HepG2 (cell line): ENCODE measurements around the gene MAS1L. TPM values are rescaled to one million over a fixed set of nuclear protein-coding genes. Genes with fewer than 3 reads are reported as not detected.

ENCODE experiments used
- ATAC-seq: fragments of 200-7000 bp; cut with Tn5 transposase; 3 replicates; pipeline ENCODE4 v1.9.1; 2020; ENCODE audit warnings: mild to moderate bottlenecking, moderate library complexity
- BruUV-seq: library from RNA; stranded (reverse); fragments of 400-500 nt; replicated peaks from 2 replicates; lab custom pipeline; 2021; lab: Mats Ljungman, UMichigan
- CTCF ChIA-PET: fragments of 300-600 bp; formaldehyde crosslinking; extraction: SDS; loops from one replicate; lab custom pipeline; 2021; ENCODE audit warnings: low total read pairs, inconsistent platforms, low intra/inter-chr PET ratio; lab: Yijun Ruan, JAX
- POLR2A ChIA-PET: fragments of 350-600 bp; sonication (Branson Sonifier 250); formaldehyde crosslinking; loops from one replicate; lab custom pipeline; 2020; ENCODE audit warnings: antibody characterized with exemption, inconsistent platforms; lab: Yijun Ruan, JAX
- DNase-seq: peaks from one replicate; pipeline ENCODE4 v3.0.0-alpha.2; 2015; ENCODE audit warnings: low spot score
- FAIRE-seq: peaks from 3 replicates; lab custom pipeline; 2011; peaks lifted over from hg19 to GRCh38; lab: Jason Lieb, UNC
- H2AFZ ChIP-seq: one replicate; pipeline ENCODE4 v1.6.1; 2011; ENCODE audit warnings: low read length, inconsistent platforms
- H3K27ac ChIP-seq: fragments of 300-600 bp; 3 replicates; pipeline ENCODE4 v1.8.0; 2011; ENCODE audit warnings: mixed run types, mild to moderate bottlenecking, mixed read lengths, low read length, inconsistent platforms; ENCODE audit not compliant: insufficient read depth; ENCODE audit errors: extremely low read length
- H3K27me3 ChIP-seq, 2 experiments: fragments of 200-600 bp in 1 of 2; 2 replicates in 1 of 2; 3 replicates in 1 of 2; pipeline versions ENCODE4 v1.6.0 to v1.8.0; 2011; ENCODE audit warnings: low read length in 2 of 2, mild to moderate bottlenecking in 2 of 2, moderate library complexity in 2 of 2, inconsistent platforms in 1 of 2; ENCODE audit not compliant: insufficient read depth in 2 of 2, control insufficient read depth in 1 of 2
- H3K36me3 ChIP-seq, 2 experiments: fragments of 200-600 bp in 1 of 2; replicated peaks in 1 of 2; 2 replicates in 1 of 2; 3 replicates in 1 of 2; pipeline versions ENCODE4 v1.5.1 to v1.8.0; 2011; ENCODE audit warnings: low read length in 2 of 2, inconsistent platforms in 1 of 2; ENCODE audit not compliant: insufficient read depth in 2 of 2, control insufficient read depth in 1 of 2
- H3K4me1 ChIP-seq: 2 replicates; pipeline ENCODE4 v1.5.1; 2012; ENCODE audit warnings: low read length, inconsistent platforms; ENCODE audit not compliant: insufficient read depth
- H3K4me2 ChIP-seq: 2 replicates; pipeline ENCODE4 v1.6.0; 2011; ENCODE audit warnings: low read depth, low read length, inconsistent platforms
- H3K4me3 ChIP-seq, 3 experiments: fragments of 200-600 bp in 1 of 3; sonication (generic), shearing (Covaris generic) in 1 of 3; replicated peaks in 1 of 3; 2 replicates each; pipeline ENCODE4 v1.5.1; 2011 to 2016; ENCODE audit warnings: low read length in 3 of 3, inconsistent platforms in 2 of 3, low read depth in 2 of 3, mild to moderate bottlenecking in 2 of 3, control low read depth in 1 of 3, mixed read lengths in 1 of 3; ENCODE audit not compliant: insufficient read depth in 1 of 3
- H3K79me2 ChIP-seq: one replicate; pipeline ENCODE4 v1.6.1; 2011; ENCODE audit warnings: low read length, inconsistent platforms; ENCODE audit not compliant: insufficient read depth
- H3K9ac ChIP-seq: 2 replicates; pipeline ENCODE4 v1.6.0; 2011; ENCODE audit warnings: mild to moderate bottlenecking, low read depth, low read length, inconsistent platforms; ENCODE audit not compliant: insufficient read depth
- H3K9me3 ChIP-seq: 2 replicates; pipeline ENCODE4 v1.5.1; 2012; ENCODE audit warnings: mild to moderate bottlenecking, low read length
- H4K20me1 ChIP-seq: 2 replicates; pipeline ENCODE4 v1.6.0; 2011; ENCODE audit warnings: inconsistent platforms, mild to moderate bottlenecking, low read length, moderate library complexity; ENCODE audit not compliant: insufficient read depth
- AGO1 ChIP-seq: fragments of 200-400 bp; formaldehyde crosslinking; IDR thresholded peaks from 2 replicates; pipeline ENCODE4 v1.6.1; 2017; ENCODE audit warnings: mild to moderate bottlenecking, low read depth, low read length, moderate library complexity; ENCODE audit not compliant: poor library complexity, severe bottlenecking
- EEA1 ChIP-seq: sonication (generic); formaldehyde crosslinking; IDR thresholded peaks from 2 replicates; pipeline ENCODE4 v1.5.1; 2020; ENCODE audit warnings: mild to moderate bottlenecking, missing genetic modification reagents, borderline replicate concordance
- EHMT2 ChIP-seq: fragments of 200-600 bp; sonication (generic); IDR thresholded peaks from 2 replicates; pipeline ENCODE4 v1.7.0; 2017; ENCODE audit warnings: antibody characterized with exemption, low read depth, low read length, borderline replicate concordance
- KLF15 ChIP-seq: sonication (generic); formaldehyde crosslinking; IDR thresholded peaks from 2 replicates; pipeline ENCODE4 v1.8.1; 2023; ENCODE audit warnings: borderline replicate concordance, mild to moderate bottlenecking, inconsistent platforms, missing genetic modification reagents, mixed read lengths
- MED13 ChIP-seq: sonication (generic); formaldehyde crosslinking; IDR thresholded peaks from 2 replicates; pipeline ENCODE4 v1.5.0; 2020; ENCODE audit warnings: missing genetic modification reagents
- NFYB ChIP-seq: sonication (generic); formaldehyde crosslinking; IDR thresholded peaks from 2 replicates; pipeline ENCODE4 v1.4.0; 2020; ENCODE audit warnings: missing genetic modification reagents
- SALL1 ChIP-seq: sonication (generic); formaldehyde crosslinking; IDR thresholded peaks from 2 replicates; pipeline ENCODE4 v1.8.0; 2022; ENCODE audit warnings: mild to moderate bottlenecking, missing genetic modification reagents
- SCMH1 ChIP-seq: sonication (generic); formaldehyde crosslinking; IDR thresholded peaks from 2 replicates; pipeline ENCODE4 v1.9.0; 2021; ENCODE audit warnings: missing genetic modification reagents, mild to moderate bottlenecking, borderline replicate concordance
- ZBTB7A ChIP-seq: sonication (generic); formaldehyde crosslinking; IDR thresholded peaks from 2 replicates; pipeline ENCODE4 v1.8.0; 2022; ENCODE audit warnings: mild to moderate bottlenecking, missing genetic modification reagents
- ZNF10 ChIP-seq: sonication (generic); formaldehyde crosslinking; IDR thresholded peaks from 2 replicates; pipeline ENCODE4 v1.4.0; 2020; ENCODE audit warnings: mild to moderate bottlenecking, low read depth, missing genetic modification reagents, borderline replicate concordance
- ZNF678 ChIP-seq: sonication (generic); formaldehyde crosslinking; IDR thresholded peaks from 2 replicates; pipeline ENCODE4 v1.4.0; 2020; ENCODE audit warnings: mild to moderate bottlenecking, missing genetic modification reagents
- ZSCAN20 ChIP-seq: sonication (generic); formaldehyde crosslinking; IDR thresholded peaks from 2 replicates; pipeline ENCODE4 v1.4.0; 2020; ENCODE audit warnings: missing genetic modification reagents, mild to moderate bottlenecking, borderline replicate concordance
- WGBS: methylation state at CpG from one replicate; pipeline ENCODE4 v1.1.6; 2017; ENCODE audit warnings: low lambda C conversion rate; 5-methylcytosine and 5-hydroxymethylcytosine counted together
- in situ Hi-C: cut with HindIII; loops from 2 replicates; pipeline ENCODE4 v1.10.0; 2017; ENCODE audit warnings: low pct_unique_long_range_greater_than_20kb; ENCODE audit not compliant: extremely low pct_ligation_motif_present
- intact Hi-C: fragments of 100-400 bp; cut with micrococcal nuclease; formaldehyde crosslinking; loops from one replicate; pipeline ENCODE4 v1.10.0; 2022; ENCODE audit not compliant: unreplicated experiment
- polyA plus RNA-seq, 8 experiments: library from polyadenylated mRNA; depleted of rRNA in 3 of 8; stranded (reverse) in 7 of 8; unstranded in 1 of 8; fragments of >200 nt; fragmentation: Illumina TruSeq in 4 of 8; extraction: Trizol in 4 of 8; gene quantifications; 2 replicates each; pipeline versions ENCODE4 v1.2.1 to v1.2.3, GENCODE V29; 2011 to 2016; ENCODE audit warnings: low read depth in 4 of 8, missing spikeins in 1 of 8, mixed read lengths in 1 of 8; ENCODE audit not compliant: insufficient read depth in 1 of 8
- total RNA-seq, 5 experiments: library from RNA; depleted of rRNA; stranded (reverse); fragments of >200 nt; fragmentation: Illumina TruSeq; extraction: Trizol; gene quantifications; 2 replicates each; pipeline ENCODE4 v1.2.3, GENCODE V29; 2016; ENCODE audit warnings: low read depth in 1 of 5
- TF ChIP-seq, protein P1 (sequence below): sonication (generic); formaldehyde crosslinking; conservative IDR thresholded peaks from 2 replicates; pipeline ENCODE4 v1.5.0; 2020; ENCODE audit warnings: missing genetic modification reagents
- TF ChIP-seq, protein P2 (sequence below): fragments of 450-650 bp; IDR thresholded peaks from 2 replicates; pipeline ENCODE4 v1.6.1; 2017
- TF ChIP-seq, protein P3 (sequence below): sonication (generic); formaldehyde crosslinking; IDR thresholded peaks from 2 replicates; pipeline ENCODE4 v1.8.1; 2022; ENCODE audit warnings: low read depth, mild to moderate bottlenecking, missing genetic modification reagents
- TF ChIP-seq, protein P4 (sequence below): sonication (generic); formaldehyde crosslinking; IDR thresholded peaks from 2 replicates; pipeline ENCODE4 v1.4.0; 2020; ENCODE audit warnings: missing genetic modification reagents

Gene MAS1L
- total and polyA plus RNA-seq, 2 of the 13 experiments (the other 11 are each of a cell fraction or from before 2014, with no cell fraction given): not detected

DNA sequence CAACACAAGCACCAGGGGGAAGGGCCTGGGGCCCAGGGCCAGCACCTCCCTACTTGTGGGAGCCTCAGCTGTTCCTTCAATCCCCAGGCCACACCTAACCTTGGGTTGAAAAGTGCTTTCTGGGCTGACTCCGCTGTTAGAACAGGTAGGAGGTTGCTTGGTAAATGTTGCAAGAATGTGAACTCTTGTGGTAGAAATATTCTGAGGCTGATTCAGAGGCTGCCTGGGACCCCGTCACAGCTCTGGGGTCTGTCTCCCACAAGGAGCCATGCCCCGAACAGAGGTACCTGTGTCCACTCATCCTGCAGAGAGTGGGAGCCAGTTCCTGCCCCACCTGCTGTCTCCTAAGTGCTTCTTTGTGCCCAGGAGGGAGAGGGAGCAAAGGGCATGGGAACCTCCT lies 14.4 kb upstream of the MAS1L start:
- FAIRE-seq (no peak), ATAC-seq (no peak), DNase-seq (no peak)
- in situ Hi-C loops (no loop called here), intact Hi-C loops (no loop called here)
- Histone ChIP-seq H3K27ac (no peak overlapping the region), H3K9me3 (no peaks in the 10 kb centered on the region), H2AFZ (no peak overlapping the region), H3K79me2 (no peaks in the 10 kb centered on the region), H3K4me3 (no peak overlapping the region), H3K4me1 (0 out of 2 replicates have a peak, but pooled peaks cover 4% of the 10 kb centered on the region), H4K20me1 (no peaks in the 10 kb centered on the region), H3K4me2 (no peak overlapping the region), H3K27me3 (no peaks in the 10 kb centered on the region), H3K36me3 (no peaks in the 10 kb centered on the region), H3K9ac (no peak overlapping the region)
- no TSS peak for BruUV-seq
- ChIA-PET CTCF (no interaction called here), POLR2A (no interaction called here)
- WGBS: 42% methylated on average over 2 of the region's 3 CpGs
- TF ChIP-seq ZNF10: no peak
- TF ChIP-seq, protein P1, sequence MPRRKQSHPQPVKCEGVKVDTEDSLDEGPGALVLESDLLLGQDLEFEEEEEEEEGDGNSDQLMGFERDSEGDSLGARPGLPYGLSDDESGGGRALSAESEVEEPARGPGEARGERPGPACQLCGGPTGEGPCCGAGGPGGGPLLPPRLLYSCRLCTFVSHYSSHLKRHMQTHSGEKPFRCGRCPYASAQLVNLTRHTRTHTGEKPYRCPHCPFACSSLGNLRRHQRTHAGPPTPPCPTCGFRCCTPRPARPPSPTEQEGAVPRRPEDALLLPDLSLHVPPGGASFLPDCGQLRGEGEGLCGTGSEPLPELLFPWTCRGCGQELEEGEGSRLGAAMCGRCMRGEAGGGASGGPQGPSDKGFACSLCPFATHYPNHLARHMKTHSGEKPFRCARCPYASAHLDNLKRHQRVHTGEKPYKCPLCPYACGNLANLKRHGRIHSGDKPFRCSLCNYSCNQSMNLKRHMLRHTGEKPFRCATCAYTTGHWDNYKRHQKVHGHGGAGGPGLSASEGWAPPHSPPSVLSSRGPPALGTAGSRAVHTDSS (CRISPR knock-in tag): no peak
- TF ChIP-seq, protein P2, sequence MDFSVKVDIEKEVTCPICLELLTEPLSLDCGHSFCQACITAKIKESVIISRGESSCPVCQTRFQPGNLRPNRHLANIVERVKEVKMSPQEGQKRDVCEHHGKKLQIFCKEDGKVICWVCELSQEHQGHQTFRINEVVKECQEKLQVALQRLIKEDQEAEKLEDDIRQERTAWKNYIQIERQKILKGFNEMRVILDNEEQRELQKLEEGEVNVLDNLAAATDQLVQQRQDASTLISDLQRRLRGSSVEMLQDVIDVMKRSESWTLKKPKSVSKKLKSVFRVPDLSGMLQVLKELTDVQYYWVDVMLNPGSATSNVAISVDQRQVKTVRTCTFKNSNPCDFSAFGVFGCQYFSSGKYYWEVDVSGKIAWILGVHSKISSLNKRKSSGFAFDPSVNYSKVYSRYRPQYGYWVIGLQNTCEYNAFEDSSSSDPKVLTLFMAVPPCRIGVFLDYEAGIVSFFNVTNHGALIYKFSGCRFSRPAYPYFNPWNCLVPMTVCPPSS: no peak
- no peak for TF ChIP-seq ZSCAN20 (CRISPR knock-in tag)
- no peak for TF ChIP-seq EHMT2
- TF ChIP-seq, protein P3, sequence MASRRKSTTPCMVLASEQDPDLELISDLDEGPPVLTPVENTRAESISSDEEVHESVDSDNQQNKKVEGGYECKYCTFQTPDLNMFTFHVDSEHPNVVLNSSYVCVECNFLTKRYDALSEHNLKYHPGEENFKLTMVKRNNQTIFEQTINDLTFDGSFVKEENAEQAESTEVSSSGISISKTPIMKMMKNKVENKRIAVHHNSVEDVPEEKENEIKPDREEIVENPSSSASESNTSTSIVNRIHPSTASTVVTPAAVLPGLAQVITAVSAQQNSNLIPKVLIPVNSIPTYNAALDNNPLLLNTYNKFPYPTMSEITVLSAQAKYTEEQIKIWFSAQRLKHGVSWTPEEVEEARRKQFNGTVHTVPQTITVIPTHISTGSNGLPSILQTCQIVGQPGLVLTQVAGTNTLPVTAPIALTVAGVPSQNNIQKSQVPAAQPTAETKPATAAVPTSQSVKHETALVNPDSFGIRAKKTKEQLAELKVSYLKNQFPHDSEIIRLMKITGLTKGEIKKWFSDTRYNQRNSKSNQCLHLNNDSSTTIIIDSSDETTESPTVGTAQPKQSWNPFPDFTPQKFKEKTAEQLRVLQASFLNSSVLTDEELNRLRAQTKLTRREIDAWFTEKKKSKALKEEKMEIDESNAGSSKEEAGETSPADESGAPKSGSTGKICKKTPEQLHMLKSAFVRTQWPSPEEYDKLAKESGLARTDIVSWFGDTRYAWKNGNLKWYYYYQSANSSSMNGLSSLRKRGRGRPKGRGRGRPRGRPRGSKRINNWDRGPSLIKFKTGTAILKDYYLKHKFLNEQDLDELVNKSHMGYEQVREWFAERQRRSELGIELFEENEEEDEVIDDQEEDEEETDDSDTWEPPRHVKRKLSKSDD (CRISPR knock-in tag): no peak
- TF ChIP-seq, protein P4, sequence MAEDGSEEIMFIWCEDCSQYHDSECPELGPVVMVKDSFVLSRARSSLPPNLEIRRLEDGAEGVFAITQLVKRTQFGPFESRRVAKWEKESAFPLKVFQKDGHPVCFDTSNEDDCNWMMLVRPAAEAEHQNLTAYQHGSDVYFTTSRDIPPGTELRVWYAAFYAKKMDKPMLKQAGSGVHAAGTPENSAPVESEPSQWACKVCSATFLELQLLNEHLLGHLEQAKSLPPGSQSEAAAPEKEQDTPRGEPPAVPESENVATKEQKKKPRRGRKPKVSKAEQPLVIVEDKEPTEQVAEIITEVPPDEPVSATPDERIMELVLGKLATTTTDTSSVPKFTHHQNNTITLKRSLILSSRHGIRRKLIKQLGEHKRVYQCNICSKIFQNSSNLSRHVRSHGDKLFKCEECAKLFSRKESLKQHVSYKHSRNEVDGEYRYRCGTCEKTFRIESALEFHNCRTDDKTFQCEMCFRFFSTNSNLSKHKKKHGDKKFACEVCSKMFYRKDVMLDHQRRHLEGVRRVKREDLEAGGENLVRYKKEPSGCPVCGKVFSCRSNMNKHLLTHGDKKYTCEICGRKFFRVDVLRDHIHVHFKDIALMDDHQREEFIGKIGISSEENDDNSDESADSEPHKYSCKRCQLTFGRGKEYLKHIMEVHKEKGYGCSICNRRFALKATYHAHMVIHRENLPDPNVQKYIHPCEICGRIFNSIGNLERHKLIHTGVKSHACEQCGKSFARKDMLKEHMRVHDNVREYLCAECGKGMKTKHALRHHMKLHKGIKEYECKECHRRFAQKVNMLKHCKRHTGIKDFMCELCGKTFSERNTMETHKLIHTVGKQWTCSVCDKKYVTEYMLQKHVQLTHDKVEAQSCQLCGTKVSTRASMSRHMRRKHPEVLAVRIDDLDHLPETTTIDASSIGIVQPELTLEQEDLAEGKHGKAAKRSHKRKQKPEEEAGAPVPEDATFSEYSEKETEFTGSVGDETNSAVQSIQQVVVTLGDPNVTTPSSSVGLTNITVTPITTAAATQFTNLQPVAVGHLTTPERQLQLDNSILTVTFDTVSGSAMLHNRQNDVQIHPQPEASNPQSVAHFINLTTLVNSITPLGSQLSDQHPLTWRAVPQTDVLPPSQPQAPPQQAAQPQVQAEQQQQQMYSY: no peak
- no peak for TF ChIP-seq NFYB (CRISPR knock-in tag)
- no peak for TF ChIP-seq ZNF678 (CRISPR knock-in tag)
- no peak for TF ChIP-seq KLF15 (CRISPR knock-in tag)
- no peak for TF ChIP-seq SCMH1 (CRISPR knock-in tag)
- no peak for TF ChIP-seq MED13 (CRISPR knock-in tag)
- no peak for TF ChIP-seq AGO1
- TF ChIP-seq EEA1 (CRISPR knock-in tag): no peak
- TF ChIP-seq ZBTB7A (CRISPR knock-in tag): no peak
- no peak for TF ChIP-seq SALL1 (CRISPR knock-in tag)
